Tibial nerve (tissue), 4 donors: ENCODE results near the gene SPDYC.

Source experiments
- CTCF ChIP-seq, 5 experiments: fragments of 200-600 bp in 3 of 5; fragments of 450-650 bp in 2 of 5; sonication (generic) in 3 of 5; IDR thresholded peaks; one replicate each; pipeline ENCODE4 v1.5.1; 2016 to 2019; ENCODE audit warnings: antibody characterized with exemption in 5 of 5, mild to moderate bottlenecking in 3 of 5, moderate library complexity in 2 of 5
- EP300 ChIP-seq, 2 donors: sonication (generic); formaldehyde crosslinking; IDR thresholded peaks; one replicate each; pipeline ENCODE4 v1.6.1; 2017; ENCODE audit warnings: antibody characterized with exemption in 2 of 2, mild to moderate bottlenecking in 1 of 2
- POLR2A ChIP-seq, 2 donors: fragments of 450-650 bp; IDR thresholded peaks; one replicate each; pipeline ENCODE4 v1.6.1; 2017; ENCODE audit warnings: antibody characterized with exemption in 2 of 2, mild to moderate bottlenecking in 2 of 2, moderate library complexity in 2 of 2

GRCh38 chr11:65218446-65218845, 48.4 kb downstream of the SPDYC start:
- TF ChIP-seq CTCF (IDR thresholded peaks at IDR 0.05) (no peak), POLR2A (IDR thresholded peaks at IDR 0.05) (no peak), EP300 (IDR thresholded peaks at IDR 0.05) (no peak)
